ENCODE data around the gene SBSN. TPM values are rescaled to one million over a fixed set of nuclear protein-coding genes. Genes with fewer than 3 reads are reported as not detected.
A peak's percentile ranks its signal among the peaks of the same experiment; 100 is the strongest.

SBSN gene
- total and polyA plus RNA-seq, 2 donors (not counting 1 experiment from before 2014, with no cell fraction given), result not detected

DNA sequence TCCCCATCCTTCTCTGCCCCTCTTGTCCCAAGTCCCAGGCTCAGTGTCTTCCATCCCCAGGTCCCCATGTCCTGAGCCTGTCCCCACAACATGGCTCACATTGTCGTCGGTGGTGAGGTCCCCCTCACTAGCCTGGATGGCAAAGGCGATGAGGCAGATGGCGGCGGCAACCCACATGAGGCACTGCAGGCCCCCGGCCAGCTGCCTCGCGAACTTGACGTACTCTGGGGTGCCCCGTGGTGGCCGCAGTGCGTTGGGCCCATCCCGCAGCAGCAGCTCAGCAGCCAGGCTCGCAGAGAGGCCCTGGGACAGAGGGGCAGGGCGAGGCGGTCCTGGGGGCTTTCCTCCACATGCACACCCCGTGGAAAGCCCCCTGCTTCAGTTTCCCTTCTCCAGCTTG lies 34.2 kb upstream of the SBSN start:
- no peak overlapping the region for H3K4me2 ChIP-seq (replicated peaks; ENCODE audit: low read depth, low read length, poor library complexity, severe bottlenecking)
- Mint-ChIP-seq H3K4me3 (no peak overlapping the region), H3K27me3 (peaks cover 47% of the 10 kb centered on the region), H3K27ac (no peak overlapping the region), H3K4me1 (peaks cover 20% of the 10 kb centered on the region), H3K9me3 (ENCODE audit: insufficient read depth) (no peaks in the 10 kb centered on the region)
- DNase-seq (no peak), ATAC-seq (ENCODE audit: low read depth) (no peak)
- peaks cover 23% of the 10 kb centered on the region in 2 donors for H3K4me1 ChIP-seq (ENCODE audit: control insufficient read depth in 2 of 2, insufficient read depth in 2 of 2, low read length in 2 of 2)
- no peaks in the 10 kb centered on the region for H4K20me1 ChIP-seq (ENCODE audit: control insufficient read depth, insufficient read depth, low read length, poor library complexity, severe bottlenecking)
- intact Hi-C loops (cut with micrococcal nuclease), result no loop called here
- no peaks in the 10 kb centered on the region for H3K79me2 ChIP-seq (ENCODE audit: control insufficient read depth, insufficient read depth, low read length)
- no peak overlapping the region for H3K27ac ChIP-seq (ENCODE audit: low read length in 2 of 2)
- no peaks in the 10 kb centered on the region for H3K36me3 ChIP-seq (replicated peaks in 1 of 2; ENCODE audit: control extremely low read depth in 1 of 2, control insufficient read depth in 1 of 2, extremely low read depth in 1 of 2, insufficient read depth in 2 of 2, low read length in 1 of 2)
- no peak overlapping the region for H3K4me3 ChIP-seq (ENCODE audit: control extremely low read depth in 1 of 5, extremely low read depth in 1 of 5, insufficient read depth in 1 of 5, low read depth in 2 of 5, low read length in 4 of 5)
- 70% methylated on average over 17 of the region's 17 CpGs for WGBS (ENCODE audit: insufficient coverage)
- TF ChIP-seq, protein P1, sequence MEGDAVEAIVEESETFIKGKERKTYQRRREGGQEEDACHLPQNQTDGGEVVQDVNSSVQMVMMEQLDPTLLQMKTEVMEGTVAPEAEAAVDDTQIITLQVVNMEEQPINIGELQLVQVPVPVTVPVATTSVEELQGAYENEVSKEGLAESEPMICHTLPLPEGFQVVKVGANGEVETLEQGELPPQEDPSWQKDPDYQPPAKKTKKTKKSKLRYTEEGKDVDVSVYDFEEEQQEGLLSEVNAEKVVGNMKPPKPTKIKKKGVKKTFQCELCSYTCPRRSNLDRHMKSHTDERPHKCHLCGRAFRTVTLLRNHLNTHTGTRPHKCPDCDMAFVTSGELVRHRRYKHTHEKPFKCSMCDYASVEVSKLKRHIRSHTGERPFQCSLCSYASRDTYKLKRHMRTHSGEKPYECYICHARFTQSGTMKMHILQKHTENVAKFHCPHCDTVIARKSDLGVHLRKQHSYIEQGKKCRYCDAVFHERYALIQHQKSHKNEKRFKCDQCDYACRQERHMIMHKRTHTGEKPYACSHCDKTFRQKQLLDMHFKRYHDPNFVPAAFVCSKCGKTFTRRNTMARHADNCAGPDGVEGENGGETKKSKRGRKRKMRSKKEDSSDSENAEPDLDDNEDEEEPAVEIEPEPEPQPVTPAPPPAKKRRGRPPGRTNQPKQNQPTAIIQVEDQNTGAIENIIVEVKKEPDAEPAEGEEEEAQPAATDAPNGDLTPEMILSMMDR (IDR thresholded peaks at IDR 0.05), result no peak
- no peak for TF ChIP-seq EZH2 (IDR thresholded peaks at IDR 0.05; ENCODE audit: borderline replicate concordance, insufficient read depth, low read depth, low read length, poor library complexity, severe bottlenecking)
- H3K27me3 ChIP-seq (replicated peaks in 1 of 4; ENCODE audit: control extremely low read depth in 1 of 4, control insufficient read depth in 3 of 4, insufficient read depth in 4 of 4, low read length in 3 of 4), result peaks cover 0 to 42% (median 10%) of the 10 kb centered on the region in 4 experiments
- H3K9ac ChIP-seq (ENCODE audit: low read length), result no peak overlapping the region
- ChIA-PET POLR2A (no interaction called here), CTCF (no interaction called here)
- H3K9me3 ChIP-seq (ENCODE audit: control extremely low read depth in 1 of 3, control insufficient read depth in 2 of 3, insufficient read depth in 1 of 3, low read length in 2 of 3), result peaks cover 0 to 14% (median 0%) of the 10 kb centered on the region in 3 donors
- H2AFZ ChIP-seq (ENCODE audit: insufficient read depth, low read depth, low read length, poor library complexity, severe bottlenecking), result no peak overlapping the region

- no peaks in the 10 kb centered on the region for H3K9me3 Mint-ChIP-seq (ENCODE audit: insufficient read depth)
- intact Hi-C loops (cut with micrococcal nuclease), result no loop called here
- 83% methylated on average over 5 of the region's 6 CpGs for WGBS (ENCODE audit: insufficient coverage)
Observed at GRCh38 chr19:35561436-35561835, 33.3 kb upstream of the SBSN start.

More at GRCh38 chr19:35561436-35561835, 33.3 kb upstream of the SBSN start:
- H2AFZ ChIP-seq (ENCODE audit: insufficient read depth, low read depth, low read length, poor library complexity, severe bottlenecking), result no peak overlapping the region
- H3K9ac ChIP-seq (ENCODE audit: low read length), result no peak overlapping the region
- TF ChIP-seq, protein P1 (IDR thresholded peaks at IDR 0.05), result no peak
- no peak for TF ChIP-seq EZH2 (IDR thresholded peaks at IDR 0.05; ENCODE audit: borderline replicate concordance, insufficient read depth, low read depth, low read length, poor library complexity, severe bottlenecking)
- no peaks in the 10 kb centered on the region for H3K79me2 ChIP-seq (ENCODE audit: control insufficient read depth, insufficient read depth, low read length)
- Mint-ChIP-seq H3K4me1 (peaks cover 23% of the 10 kb centered on the region), H3K4me3 (no peak overlapping the region), H3K27ac (no peak overlapping the region), H3K27me3 (peaks cover 47% of the 10 kb centered on the region)
- no peak overlapping the region for H3K27ac ChIP-seq (ENCODE audit: low read length in 2 of 2)
- H3K4me2 ChIP-seq (replicated peaks; ENCODE audit: low read depth, low read length, poor library complexity, severe bottlenecking), result no peak overlapping the region
- no peak for ATAC-seq (ENCODE audit: low read depth)
- POLR2A ChIA-PET, result no interaction called here
- H3K27me3 ChIP-seq (replicated peaks in 1 of 4; ENCODE audit: control extremely low read depth in 1 of 4, control insufficient read depth in 3 of 4, insufficient read depth in 4 of 4, low read length in 3 of 4), result peaks cover 0 to 47% (median 10%) of the 10 kb centered on the region in 4 experiments
- no peaks in the 10 kb centered on the region for H3K36me3 ChIP-seq (replicated peaks in 1 of 2; ENCODE audit: control extremely low read depth in 1 of 2, control insufficient read depth in 1 of 2, extremely low read depth in 1 of 2, insufficient read depth in 2 of 2, low read length in 1 of 2)
- H4K20me1 ChIP-seq (ENCODE audit: control insufficient read depth, insufficient read depth, low read length, poor library complexity, severe bottlenecking), result no peaks in the 10 kb centered on the region
- peaks cover 23 to 24% of the 10 kb centered on the region in 2 donors for H3K4me1 ChIP-seq (ENCODE audit: control insufficient read depth in 2 of 2, insufficient read depth in 2 of 2, low read length in 2 of 2)
- peak; percentile 8 for DNase-seq
- H3K4me3 ChIP-seq (ENCODE audit: control extremely low read depth in 1 of 5, extremely low read depth in 1 of 5, insufficient read depth in 1 of 5, low read depth in 2 of 5, low read length in 4 of 5), result no peak overlapping the region
- CTCF ChIA-PET, result no interaction called here
- H3K9me3 ChIP-seq (ENCODE audit: control extremely low read depth in 1 of 3, control insufficient read depth in 2 of 3, insufficient read depth in 1 of 3, low read length in 2 of 3), result peaks cover 0 to 14% (median 0%) of the 10 kb centered on the region in 3 donors

All from B cell (primary cell).